GM19468 (cell line): ENCODE measurements around the gene APOBEC4.

Experiments
- ATAC-seq: cut with Tn5 transposase; IDR thresholded peaks from one replicate; pipeline ENCODE4 v1.9.1; 2021; ENCODE audit warnings: mild to moderate bottlenecking, moderate library complexity, moderate number of reproducible peaks; ENCODE audit not compliant: unreplicated experiment; ENCODE audit errors: extremely low read depth

Gene APOBEC4

DNA sequence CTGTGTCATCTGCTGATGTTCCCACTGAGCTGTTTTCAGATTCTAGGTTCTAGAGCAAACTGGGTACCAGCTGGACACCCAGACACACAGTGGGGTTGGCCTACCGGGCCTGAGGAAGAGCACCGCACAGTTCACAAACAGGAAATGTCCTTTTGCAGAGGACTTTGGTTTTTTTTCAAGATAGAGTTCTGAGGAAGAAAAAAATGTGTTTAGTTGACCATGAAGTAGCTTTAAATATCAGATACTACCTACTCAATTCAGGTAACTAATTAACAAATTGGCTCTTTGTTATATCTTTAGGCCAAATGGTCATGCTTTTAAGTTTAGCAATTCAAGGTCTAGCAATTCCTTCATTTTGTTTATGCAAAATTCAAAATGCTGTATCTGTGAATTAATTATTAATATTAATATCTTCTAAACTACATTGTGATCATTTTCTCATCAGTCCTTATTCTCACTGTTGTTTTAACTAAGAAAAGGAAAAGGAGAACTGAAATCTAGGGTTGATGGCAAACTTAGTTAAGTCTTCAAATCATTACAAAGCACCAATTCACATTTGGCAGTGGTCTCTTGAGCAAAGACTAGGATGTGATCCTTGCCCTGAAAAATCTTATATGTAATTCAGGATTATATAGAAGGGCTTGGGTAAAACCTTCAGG, 45.7 kb downstream of the APOBEC4 start:
- peak; percentile 45 for ATAC-seq

DNA sequence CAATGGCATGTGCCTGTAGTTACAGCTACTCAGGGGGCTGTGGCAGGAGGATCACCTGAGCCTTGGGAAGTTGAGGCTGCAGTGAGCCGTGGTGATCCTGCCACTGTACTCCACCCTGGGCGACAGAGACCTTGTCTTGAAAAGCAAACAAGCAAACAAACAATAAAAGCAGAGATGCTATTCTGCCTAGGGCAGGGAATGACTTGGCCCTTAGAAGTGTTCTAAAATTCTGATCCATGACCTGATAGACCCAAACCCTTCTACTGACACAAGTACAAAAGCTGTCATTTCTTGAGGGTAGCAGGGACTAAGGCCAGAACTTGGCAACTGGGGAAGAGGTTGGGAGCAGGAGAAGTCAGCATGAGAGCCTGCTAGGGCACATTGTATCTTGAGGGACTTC, 47.2 kb downstream of the APOBEC4 start:
- ATAC-seq: no peak

DNA sequence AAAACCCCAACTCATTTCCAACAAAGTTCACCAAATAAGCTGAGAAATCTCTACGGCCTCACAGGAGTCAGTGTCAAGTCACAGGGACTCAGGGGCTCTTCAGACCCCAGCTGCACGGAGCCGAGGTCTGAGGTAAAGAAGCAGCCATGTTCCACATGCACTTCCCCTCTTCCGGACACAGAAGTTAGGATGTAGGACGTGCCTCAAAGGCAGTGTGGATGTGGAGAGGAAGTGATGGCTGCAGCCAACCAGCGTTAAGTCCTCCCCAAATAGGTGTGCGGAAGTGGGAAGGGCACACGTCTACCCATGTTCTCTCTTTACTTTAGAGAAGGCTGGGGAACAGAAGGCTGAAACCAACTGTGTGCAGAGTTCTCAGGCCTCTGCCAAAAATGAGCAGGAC, 48.3 kb downstream of the APOBEC4 start:
- no peak for ATAC-seq

DNA sequence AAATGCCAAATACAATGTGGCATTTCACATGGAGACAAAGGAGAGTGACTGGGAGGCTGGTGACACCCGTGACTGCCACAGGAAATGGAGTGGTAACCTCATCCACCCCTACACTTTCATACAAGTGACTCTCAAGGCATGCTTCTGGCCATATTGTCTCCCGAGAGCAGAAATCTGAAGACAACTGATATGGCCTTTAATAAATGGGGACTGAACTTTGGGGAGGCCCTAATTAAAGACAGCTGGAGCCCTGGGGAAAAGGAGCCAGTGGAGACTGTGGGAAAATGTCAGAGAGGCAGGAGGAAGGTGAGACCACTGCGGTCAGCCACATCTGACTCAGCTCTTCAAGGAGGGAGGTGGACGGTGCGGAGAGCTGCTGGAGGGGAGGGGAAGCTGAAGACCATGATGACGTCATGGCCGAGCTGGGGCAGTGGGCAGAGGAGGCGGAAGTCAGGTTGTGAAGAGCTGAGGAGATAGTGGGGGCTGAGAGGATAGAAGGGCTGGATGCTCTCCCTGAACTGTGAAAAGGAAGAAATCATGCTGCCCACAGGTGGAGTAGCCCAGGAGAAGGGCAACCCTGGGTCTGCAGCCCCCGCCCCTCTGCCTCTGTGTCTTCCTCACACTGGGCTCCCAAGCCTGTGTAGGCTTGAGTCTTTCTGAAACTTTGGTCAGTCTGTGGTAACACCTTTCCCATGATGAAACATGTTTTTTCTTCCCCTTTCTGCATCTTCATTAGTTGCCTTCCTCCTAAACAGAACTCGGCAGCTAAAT, 48.9 kb downstream of the APOBEC4 start:
- no peak for ATAC-seq

DNA sequence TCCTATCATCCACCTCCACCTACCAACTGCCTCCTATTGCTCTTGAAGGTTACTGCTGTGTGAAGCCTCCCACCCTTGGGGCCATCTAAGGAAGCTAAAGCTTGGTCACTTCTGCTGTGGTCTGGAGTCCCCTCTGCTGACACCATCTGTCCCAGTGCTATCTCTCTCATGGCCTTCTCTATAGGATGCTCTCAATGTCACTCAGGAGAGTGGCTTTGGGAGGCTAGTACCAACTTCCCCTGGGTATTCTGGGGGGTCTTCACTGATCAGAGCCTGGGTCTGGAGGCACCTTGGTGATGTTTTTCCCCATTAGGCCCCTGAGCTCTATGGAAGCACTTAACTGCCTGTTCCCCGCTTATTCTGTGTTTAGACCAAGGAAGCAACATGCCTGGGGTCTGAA, 50.6 kb downstream of the APOBEC4 start:
- ATAC-seq: no peak

GRCh38 chr1:183600634-183601033, 52.5 kb downstream of the APOBEC4 start:
- no peak for ATAC-seq

DNA sequence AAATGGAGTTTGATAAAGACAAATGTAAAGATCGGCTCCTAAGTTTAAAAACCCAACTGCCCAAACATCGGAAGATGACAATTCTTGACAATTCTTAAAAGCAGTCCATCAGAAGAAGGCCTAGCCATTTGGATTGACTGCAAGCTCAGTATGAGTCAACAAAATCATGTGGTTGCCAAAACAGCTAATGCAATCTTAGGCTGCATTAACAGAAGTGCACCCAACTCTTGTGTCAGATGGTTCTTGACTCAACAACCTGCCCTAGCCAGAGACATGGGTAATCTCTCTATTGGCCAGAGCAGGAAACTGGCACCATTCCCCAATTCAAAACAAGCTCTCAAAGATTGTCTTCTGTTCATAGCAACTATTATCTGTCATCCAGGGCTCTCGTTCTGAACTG, 53.0 kb downstream of the APOBEC4 start:
- ATAC-seq: no peak

- ATAC-seq: peak; percentile 48
Measured at GRCh38 chr1:183598386-183598785, 54.7 kb downstream of the APOBEC4 start.

- no peak for ATAC-seq
Measured at GRCh38 chr1:183597656-183598347, 55.3 kb downstream of the APOBEC4 start.

- no peak for ATAC-seq
Measured at GRCh38 chr1:183596500-183596899, 56.6 kb downstream of the APOBEC4 start.
